HepG2 (cell line): ENCODE measurements around the gene FAM53B. TPM values are rescaled to one million over a fixed set of nuclear protein-coding genes. Genes with fewer than 3 reads are reported as not detected.

Experiments
- ATAC-seq: fragments of 200-7000 bp; cut with Tn5 transposase; 3 replicates; pipeline ENCODE4 v1.9.1; 2020; ENCODE audit warnings: mild to moderate bottlenecking, moderate library complexity
- BruUV-seq: library from RNA; stranded (reverse); fragments of 400-500 nt; replicated peaks from 2 replicates; lab custom pipeline; 2021; lab: Mats Ljungman, UMichigan
- CTCF ChIA-PET: fragments of 300-600 bp; formaldehyde crosslinking; extraction: SDS; loops from one replicate; lab custom pipeline; 2021; ENCODE audit warnings: low total read pairs, inconsistent platforms, low intra/inter-chr PET ratio; lab: Yijun Ruan, JAX
- POLR2A ChIA-PET: fragments of 350-600 bp; sonication (Branson Sonifier 250); formaldehyde crosslinking; loops from one replicate; lab custom pipeline; 2020; ENCODE audit warnings: antibody characterized with exemption, inconsistent platforms; lab: Yijun Ruan, JAX
- DNase-seq: peaks from one replicate; pipeline ENCODE4 v3.0.0-alpha.2; 2015; ENCODE audit warnings: low spot score
- FAIRE-seq: peaks from 3 replicates; lab custom pipeline; 2011; peaks lifted over from hg19 to GRCh38; lab: Jason Lieb, UNC
- H2AFZ ChIP-seq: one replicate; pipeline ENCODE4 v1.6.1; 2011; ENCODE audit warnings: low read length, inconsistent platforms
- H3K27ac ChIP-seq: fragments of 300-600 bp; 3 replicates; pipeline ENCODE4 v1.8.0; 2011; ENCODE audit warnings: mixed run types, mild to moderate bottlenecking, mixed read lengths, low read length, inconsistent platforms; ENCODE audit not compliant: insufficient read depth; ENCODE audit errors: extremely low read length
- H3K27me3 ChIP-seq, 2 experiments: fragments of 200-600 bp in 1 of 2; 2 replicates in 1 of 2; 3 replicates in 1 of 2; pipeline versions ENCODE4 v1.6.0 to v1.8.0; 2011; ENCODE audit warnings: low read length in 2 of 2, mild to moderate bottlenecking in 2 of 2, moderate library complexity in 2 of 2, inconsistent platforms in 1 of 2; ENCODE audit not compliant: insufficient read depth in 2 of 2, control insufficient read depth in 1 of 2
- H3K36me3 ChIP-seq, 2 experiments: fragments of 200-600 bp in 1 of 2; replicated peaks in 1 of 2; 2 replicates in 1 of 2; 3 replicates in 1 of 2; pipeline versions ENCODE4 v1.5.1 to v1.8.0; 2011; ENCODE audit warnings: low read length in 2 of 2, inconsistent platforms in 1 of 2; ENCODE audit not compliant: insufficient read depth in 2 of 2, control insufficient read depth in 1 of 2
- H3K4me1 ChIP-seq: 2 replicates; pipeline ENCODE4 v1.5.1; 2012; ENCODE audit warnings: low read length, inconsistent platforms; ENCODE audit not compliant: insufficient read depth
- H3K4me2 ChIP-seq: 2 replicates; pipeline ENCODE4 v1.6.0; 2011; ENCODE audit warnings: low read depth, low read length, inconsistent platforms
- H3K4me3 ChIP-seq, 3 experiments: fragments of 200-600 bp in 1 of 3; sonication (generic), shearing (Covaris generic) in 1 of 3; replicated peaks in 1 of 3; 2 replicates each; pipeline ENCODE4 v1.5.1; 2011 to 2016; ENCODE audit warnings: low read length in 3 of 3, inconsistent platforms in 2 of 3, low read depth in 2 of 3, mild to moderate bottlenecking in 2 of 3, control low read depth in 1 of 3, mixed read lengths in 1 of 3; ENCODE audit not compliant: insufficient read depth in 1 of 3
- H3K79me2 ChIP-seq: one replicate; pipeline ENCODE4 v1.6.1; 2011; ENCODE audit warnings: low read length, inconsistent platforms; ENCODE audit not compliant: insufficient read depth
- H3K9ac ChIP-seq: 2 replicates; pipeline ENCODE4 v1.6.0; 2011; ENCODE audit warnings: mild to moderate bottlenecking, low read depth, low read length, inconsistent platforms; ENCODE audit not compliant: insufficient read depth
- H3K9me3 ChIP-seq: 2 replicates; pipeline ENCODE4 v1.5.1; 2012; ENCODE audit warnings: mild to moderate bottlenecking, low read length
- H4K20me1 ChIP-seq: 2 replicates; pipeline ENCODE4 v1.6.0; 2011; ENCODE audit warnings: inconsistent platforms, mild to moderate bottlenecking, low read length, moderate library complexity; ENCODE audit not compliant: insufficient read depth
- DNMT1 ChIP-seq: sonication (generic); formaldehyde crosslinking; IDR thresholded peaks from 2 replicates; pipeline ENCODE4 v1.5.1; 2020; ENCODE audit warnings: mild to moderate bottlenecking, missing genetic modification reagents
- GZF1 ChIP-seq: sonication (generic); formaldehyde crosslinking; IDR thresholded peaks from 2 replicates; pipeline ENCODE4 v1.5.1; 2020; ENCODE audit warnings: mild to moderate bottlenecking, missing genetic modification reagents
- KLF12 ChIP-seq: sonication (generic); formaldehyde crosslinking; IDR thresholded peaks from 2 replicates; pipeline ENCODE4 v1.4.0; 2020; ENCODE audit warnings: missing genetic modification reagents, borderline replicate concordance
- MATR3 ChIP-seq: sonication (generic); formaldehyde crosslinking; IDR thresholded peaks from 2 replicates; pipeline ENCODE4 v1.4.0; 2020; ENCODE audit warnings: missing genetic modification reagents
- SOX6 ChIP-seq, 2 experiments: fragments of 450-650 bp in 1 of 2; sonication (generic) in 1 of 2; formaldehyde crosslinking in 1 of 2; IDR thresholded peaks; 2 replicates each; pipeline versions ENCODE4 v1.4.0 to v1.6.1; 2017 to 2020; ENCODE audit warnings: antibody characterized with exemption in 1 of 2, mild to moderate bottlenecking in 1 of 2, missing genetic modification reagents in 1 of 2
- ZNF660 ChIP-seq: sonication (generic); formaldehyde crosslinking; IDR thresholded peaks from 2 replicates; pipeline ENCODE4 v1.5.1; 2020; ENCODE audit warnings: mild to moderate bottlenecking, low read depth, missing genetic modification reagents, borderline replicate concordance
- ZSCAN30 ChIP-seq: sonication (generic); formaldehyde crosslinking; IDR thresholded peaks from 2 replicates; pipeline ENCODE4 v1.5.0; 2020; ENCODE audit warnings: mild to moderate bottlenecking, missing genetic modification reagents
- WGBS: methylation state at CpG from one replicate; pipeline ENCODE4 v1.1.6; 2017; ENCODE audit warnings: low lambda C conversion rate; 5-methylcytosine and 5-hydroxymethylcytosine counted together
- in situ Hi-C: cut with HindIII; loops from 2 replicates; pipeline ENCODE4 v1.10.0; 2017; ENCODE audit warnings: low pct_unique_long_range_greater_than_20kb; ENCODE audit not compliant: extremely low pct_ligation_motif_present
- intact Hi-C: fragments of 100-400 bp; cut with micrococcal nuclease; formaldehyde crosslinking; loops from one replicate; pipeline ENCODE4 v1.10.0; 2022; ENCODE audit not compliant: unreplicated experiment
- polyA plus RNA-seq, 8 experiments: library from polyadenylated mRNA; depleted of rRNA in 3 of 8; stranded (reverse) in 7 of 8; unstranded in 1 of 8; fragments of >200 nt; fragmentation: Illumina TruSeq in 4 of 8; extraction: Trizol in 4 of 8; gene quantifications; 2 replicates each; pipeline versions ENCODE4 v1.2.1 to v1.2.3, GENCODE V29; 2011 to 2016; ENCODE audit warnings: low read depth in 4 of 8, missing spikeins in 1 of 8, mixed read lengths in 1 of 8; ENCODE audit not compliant: insufficient read depth in 1 of 8
- total RNA-seq, 5 experiments: library from RNA; depleted of rRNA; stranded (reverse); fragments of >200 nt; fragmentation: Illumina TruSeq; extraction: Trizol; gene quantifications; 2 replicates each; pipeline ENCODE4 v1.2.3, GENCODE V29; 2016; ENCODE audit warnings: low read depth in 1 of 5
- TF ChIP-seq, protein P1 (sequence below): sonication (generic); formaldehyde crosslinking; IDR thresholded peaks from 2 replicates; pipeline ENCODE4 v1.5.0; 2020; ENCODE audit warnings: mild to moderate bottlenecking, missing genetic modification reagents, borderline replicate concordance
- TF ChIP-seq, protein P2 (sequence below): IDR thresholded peaks from 2 replicates; pipeline ENCODE4 v1.4.0; 2020; ENCODE audit warnings: mild to moderate bottlenecking, missing genetic modification reagents
- TF ChIP-seq, protein P3 (sequence below): IDR thresholded peaks from 2 replicates; pipeline ENCODE4 v1.6.1; 2016; ENCODE audit warnings: missing genetic modification reagents, missing compliant biosample characterization

Gene FAM53B
- total and polyA plus RNA-seq, 2 of the 13 experiments (the other 11 are each of a cell fraction or from before 2014, with no cell fraction given), result 6.4 to 19.3 TPM

DNA sequence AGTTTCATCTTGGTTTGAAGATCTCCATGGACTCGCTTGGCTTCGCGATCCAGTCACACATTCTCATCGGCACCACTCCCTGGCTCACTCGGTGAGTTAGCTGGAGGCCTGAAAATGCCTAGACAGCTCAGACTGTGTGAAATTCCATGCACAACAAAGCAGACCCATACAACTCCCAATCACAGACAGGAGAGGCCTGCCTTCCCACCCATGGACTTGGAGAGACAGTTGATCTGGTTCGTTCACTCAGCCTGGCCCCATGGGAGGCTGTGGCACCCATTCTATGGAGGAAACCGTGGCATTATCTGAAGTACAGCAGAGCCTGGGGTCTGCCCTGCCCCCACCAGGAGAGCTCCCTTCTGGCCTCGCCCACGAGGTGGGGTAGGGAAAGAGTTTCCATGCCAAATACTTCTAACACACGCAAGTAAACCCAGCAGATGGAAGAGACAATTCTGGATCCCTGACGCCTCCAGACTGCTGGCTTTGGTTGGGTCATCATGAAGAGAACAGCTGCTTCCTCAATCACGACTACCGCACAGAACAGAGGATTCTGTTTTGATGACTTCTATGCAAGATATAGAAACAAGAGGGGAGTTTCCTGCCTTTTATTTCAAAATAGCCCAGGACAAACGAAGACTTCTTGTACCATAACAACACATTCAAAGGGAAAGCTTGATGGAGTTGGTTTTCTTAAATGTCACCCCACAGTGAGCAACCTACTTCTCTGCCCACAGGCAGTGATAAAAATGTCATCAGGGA lies 15.9 kb downstream of the FAM53B start:
- no peaks in the 10 kb centered on the region for H3K9me3 ChIP-seq
- ATAC-seq, result no peak
- in situ Hi-C loops, result no loop called here
- H3K36me3 ChIP-seq, result peaks cover 3 to 9% of the 10 kb centered on the region in 2 experiments; a peak in 3 of 5 replicates
- TF ChIP-seq ZSCAN30 (CRISPR knock-in tag) (no peak), ZNF660 (CRISPR knock-in tag) (no peak), DNMT1 (CRISPR knock-in tag) (no peak), MATR3 (CRISPR knock-in tag) (no peak), KLF12 (CRISPR knock-in tag) (no peak), GZF1 (CRISPR knock-in tag) (no peak), SOX6 (IDR thresholded peaks at IDR 0.05) (no peak), SOX6 (CRISPR knock-in tag; IDR thresholded peaks at IDR 0.05) (no peak)
- TF ChIP-seq, protein P1, sequence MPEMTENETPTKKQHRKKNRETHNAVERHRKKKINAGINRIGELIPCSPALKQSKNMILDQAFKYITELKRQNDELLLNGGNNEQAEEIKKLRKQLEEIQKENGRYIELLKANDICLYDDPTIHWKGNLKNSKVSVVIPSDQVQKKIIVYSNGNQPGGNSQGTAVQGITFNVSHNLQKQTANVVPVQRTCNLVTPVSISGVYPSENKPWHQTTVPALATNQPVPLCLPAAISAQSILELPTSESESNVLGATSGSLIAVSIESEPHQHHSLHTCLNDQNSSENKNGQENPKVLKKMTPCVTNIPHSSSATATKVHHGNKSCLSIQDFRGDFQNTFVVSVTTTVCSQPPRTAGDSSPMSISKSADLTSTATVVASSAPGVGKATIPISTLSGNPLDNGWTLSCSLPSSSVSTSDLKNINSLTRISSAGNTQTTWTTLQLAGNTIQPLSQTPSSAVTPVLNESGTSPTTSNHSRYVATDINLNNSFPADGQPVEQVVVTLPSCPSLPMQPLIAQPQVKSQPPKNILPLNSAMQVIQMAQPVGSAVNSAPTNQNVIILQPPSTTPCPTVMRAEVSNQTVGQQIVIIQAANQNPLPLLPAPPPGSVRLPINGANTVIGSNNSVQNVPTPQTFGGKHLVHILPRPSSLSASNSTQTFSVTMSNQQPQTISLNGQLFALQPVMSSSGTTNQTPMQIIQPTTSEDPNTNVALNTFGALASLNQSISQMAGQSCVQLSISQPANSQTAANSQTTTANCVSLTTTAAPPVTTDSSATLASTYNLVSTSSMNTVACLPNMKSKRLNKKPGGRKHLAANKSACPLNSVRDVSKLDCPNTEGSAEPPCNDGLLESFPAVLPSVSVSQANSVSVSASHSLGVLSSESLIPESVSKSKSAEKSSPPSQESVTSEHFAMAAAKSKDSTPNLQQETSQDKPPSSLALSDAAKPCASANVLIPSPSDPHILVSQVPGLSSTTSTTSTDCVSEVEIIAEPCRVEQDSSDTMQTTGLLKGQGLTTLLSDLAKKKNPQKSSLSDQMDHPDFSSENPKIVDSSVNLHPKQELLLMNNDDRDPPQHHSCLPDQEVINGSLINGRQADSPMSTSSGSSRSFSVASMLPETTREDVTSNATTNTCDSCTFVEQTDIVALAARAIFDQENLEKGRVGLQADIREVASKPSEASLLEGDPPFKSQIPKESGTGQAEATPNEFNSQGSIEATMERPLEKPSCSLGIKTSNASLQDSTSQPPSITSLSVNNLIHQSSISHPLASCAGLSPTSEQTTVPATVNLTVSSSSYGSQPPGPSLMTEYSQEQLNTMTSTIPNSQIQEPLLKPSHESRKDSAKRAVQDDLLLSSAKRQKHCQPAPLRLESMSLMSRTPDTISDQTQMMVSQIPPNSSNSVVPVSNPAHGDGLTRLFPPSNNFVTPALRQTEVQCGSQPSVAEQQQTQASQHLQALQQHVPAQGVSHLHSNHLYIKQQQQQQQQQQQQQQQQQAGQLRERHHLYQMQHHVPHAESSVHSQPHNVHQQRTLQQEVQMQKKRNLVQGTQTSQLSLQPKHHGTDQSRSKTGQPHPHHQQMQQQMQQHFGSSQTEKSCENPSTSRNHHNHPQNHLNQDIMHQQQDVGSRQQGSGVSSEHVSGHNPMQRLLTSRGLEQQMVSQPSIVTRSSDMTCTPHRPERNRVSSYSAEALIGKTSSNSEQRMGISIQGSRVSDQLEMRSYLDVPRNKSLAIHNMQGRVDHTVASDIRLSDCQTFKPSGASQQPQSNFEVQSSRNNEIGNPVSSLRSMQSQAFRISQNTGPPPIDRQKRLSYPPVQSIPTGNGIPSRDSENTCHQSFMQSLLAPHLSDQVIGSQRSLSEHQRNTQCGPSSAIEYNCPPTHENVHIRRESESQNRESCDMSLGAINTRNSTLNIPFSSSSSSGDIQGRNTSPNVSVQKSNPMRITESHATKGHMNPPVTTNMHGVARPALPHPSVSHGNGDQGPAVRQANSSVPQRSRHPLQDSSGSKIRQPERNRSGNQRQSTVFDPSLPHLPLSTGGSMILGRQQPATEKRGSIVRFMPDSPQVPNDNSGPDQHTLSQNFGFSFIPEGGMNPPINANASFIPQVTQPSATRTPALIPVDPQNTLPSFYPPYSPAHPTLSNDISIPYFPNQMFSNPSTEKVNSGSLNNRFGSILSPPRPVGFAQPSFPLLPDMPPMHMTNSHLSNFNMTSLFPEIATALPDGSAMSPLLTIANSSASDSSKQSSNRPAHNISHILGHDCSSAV (CRISPR knock-in tag), result no peak
- TF ChIP-seq, protein P2, sequence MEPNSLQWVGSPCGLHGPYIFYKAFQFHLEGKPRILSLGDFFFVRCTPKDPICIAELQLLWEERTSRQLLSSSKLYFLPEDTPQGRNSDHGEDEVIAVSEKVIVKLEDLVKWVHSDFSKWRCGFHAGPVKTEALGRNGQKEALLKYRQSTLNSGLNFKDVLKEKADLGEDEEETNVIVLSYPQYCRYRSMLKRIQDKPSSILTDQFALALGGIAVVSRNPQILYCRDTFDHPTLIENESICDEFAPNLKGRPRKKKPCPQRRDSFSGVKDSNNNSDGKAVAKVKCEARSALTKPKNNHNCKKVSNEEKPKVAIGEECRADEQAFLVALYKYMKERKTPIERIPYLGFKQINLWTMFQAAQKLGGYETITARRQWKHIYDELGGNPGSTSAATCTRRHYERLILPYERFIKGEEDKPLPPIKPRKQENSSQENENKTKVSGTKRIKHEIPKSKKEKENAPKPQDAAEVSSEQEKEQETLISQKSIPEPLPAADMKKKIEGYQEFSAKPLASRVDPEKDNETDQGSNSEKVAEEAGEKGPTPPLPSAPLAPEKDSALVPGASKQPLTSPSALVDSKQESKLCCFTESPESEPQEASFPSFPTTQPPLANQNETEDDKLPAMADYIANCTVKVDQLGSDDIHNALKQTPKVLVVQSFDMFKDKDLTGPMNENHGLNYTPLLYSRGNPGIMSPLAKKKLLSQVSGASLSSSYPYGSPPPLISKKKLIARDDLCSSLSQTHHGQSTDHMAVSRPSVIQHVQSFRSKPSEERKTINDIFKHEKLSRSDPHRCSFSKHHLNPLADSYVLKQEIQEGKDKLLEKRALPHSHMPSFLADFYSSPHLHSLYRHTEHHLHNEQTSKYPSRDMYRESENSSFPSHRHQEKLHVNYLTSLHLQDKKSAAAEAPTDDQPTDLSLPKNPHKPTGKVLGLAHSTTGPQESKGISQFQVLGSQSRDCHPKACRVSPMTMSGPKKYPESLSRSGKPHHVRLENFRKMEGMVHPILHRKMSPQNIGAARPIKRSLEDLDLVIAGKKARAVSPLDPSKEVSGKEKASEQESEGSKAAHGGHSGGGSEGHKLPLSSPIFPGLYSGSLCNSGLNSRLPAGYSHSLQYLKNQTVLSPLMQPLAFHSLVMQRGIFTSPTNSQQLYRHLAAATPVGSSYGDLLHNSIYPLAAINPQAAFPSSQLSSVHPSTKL (CRISPR knock-in tag), result no peak
- TF ChIP-seq, protein P3, sequence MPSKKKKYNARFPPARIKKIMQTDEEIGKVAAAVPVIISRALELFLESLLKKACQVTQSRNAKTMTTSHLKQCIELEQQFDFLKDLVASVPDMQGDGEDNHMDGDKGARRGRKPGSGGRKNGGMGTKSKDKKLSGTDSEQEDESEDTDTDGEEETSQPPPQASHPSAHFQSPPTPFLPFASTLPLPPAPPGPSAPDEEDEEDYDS (CRISPR knock-in tag), result no peak
- TF ChIP-seq, all 625 proteins: peak for 0
- ChIA-PET POLR2A (no interaction called here), CTCF (no interaction called here)
- H3K79me2 ChIP-seq, result peaks cover 34% of the 10 kb centered on the region
- no peaks in the 10 kb centered on the region for H4K20me1 ChIP-seq
- no peak overlapping the region for H3K27ac ChIP-seq
- no peak for DNase-seq
- 94% methylated on average over 14 of the region's 14 CpGs for WGBS
- peaks cover 36% of the 10 kb centered on the region for H3K4me1 ChIP-seq
- intact Hi-C loops, result no loop called here
- H2AFZ ChIP-seq, result no peak overlapping the region
- no peak overlapping the region for H3K4me2 ChIP-seq
- H3K9ac ChIP-seq, result no peak overlapping the region
- H3K27me3 ChIP-seq, result no peaks in the 10 kb centered on the region
- no peak overlapping the region for H3K4me3 ChIP-seq
- no peak for FAIRE-seq
- no TSS peak for BruUV-seq
